Uterus (tissue), 4 donors: ENCODE results near the gene FMNL3. TPM values are rescaled to one million over a fixed set of nuclear protein-coding genes. Genes with fewer than 3 reads are reported as not detected.
A peak's percentile ranks its signal among the peaks of the same experiment; 100 is the strongest.

Source experiments
- DNase-seq, 2 donors: peaks; one replicate each; pipeline ENCODE4 v3.0.0-alpha.2; 2019 to 2020
- H3K27ac ChIP-seq, 2 donors: fragments of 200-600 bp; sonication (generic); 1 replicate in 1 of 2; 2 replicates in 1 of 2; pipeline ENCODE4 v1.5.1; 2016 to 2018
- H3K27me3 ChIP-seq, 2 donors: fragments of 200-600 bp; sonication (generic); one replicate each; pipeline ENCODE4 v1.5.1; 2018 to 2019; ENCODE audit warnings: control low read depth in 1 of 2
- H3K36me3 ChIP-seq, 2 donors: fragments of 200-600 bp; sonication (generic); one replicate each; pipeline ENCODE4 v1.5.1; 2019; ENCODE audit warnings: control low read depth in 1 of 2
- H3K4me1 ChIP-seq, 2 donors: fragments of 200-600 bp; sonication (generic); one replicate each; pipeline ENCODE4 v1.5.1; 2018 to 2019; ENCODE audit warnings: control low read depth in 1 of 2
- H3K4me3 ChIP-seq, 2 donors: fragments of 200-600 bp; sonication (generic); 1 replicate in 1 of 2; 2 replicates in 1 of 2; pipeline ENCODE4 v1.5.1; 2018 to 2019; ENCODE audit warnings: mild to moderate bottlenecking in 1 of 2
- H3K9me3 ChIP-seq, 2 donors: fragments of 200-600 bp; sonication (generic); one replicate each; pipeline ENCODE4 v1.5.1; 2019; ENCODE audit warnings: control low read depth in 1 of 2
- POLR2A ChIP-seq, 2 donors: fragments of 450-650 bp; IDR thresholded peaks; one replicate each; pipeline ENCODE4 v1.6.1; 2016; ENCODE audit warnings: antibody characterized with exemption in 2 of 2, mild to moderate bottlenecking in 1 of 2, moderate library complexity in 1 of 2
- intact Hi-C: fragments of 100-400 bp; cut with DNase I; formaldehyde crosslinking; loops from one replicate; pipeline ENCODE4 v1.15.1; 2023; ENCODE audit warnings: low total_unique reads
- total RNA-seq, 4 donors: library from RNA; depleted of rRNA in 3 of 4; stranded (reverse); fragments of >200 nt in 3 of 4; gene quantifications; one replicate each; pipeline versions ENCODE4 v1.1.0 to v1.2.4, GENCODE V29; 2014 to 2023
- TF ChIP-seq, protein P1 (sequence below), 4 experiments: fragments of 200-600 bp in 2 of 4; fragments of 450-650 bp in 2 of 4; sonication (generic) in 2 of 4; IDR thresholded peaks; one replicate each; pipeline ENCODE4 v1.5.1; 2016 to 2019; ENCODE audit warnings: antibody characterized with exemption in 4 of 4, mild to moderate bottlenecking in 2 of 4, moderate library complexity in 1 of 4
- donor health status: DM: yes; HTN: yes; CAD: no.

The FMNL3 gene
- total RNA-seq, 4 donors from 2014 or later, result 3.3 to 45.7 (median 20.4) TPM

DNA sequence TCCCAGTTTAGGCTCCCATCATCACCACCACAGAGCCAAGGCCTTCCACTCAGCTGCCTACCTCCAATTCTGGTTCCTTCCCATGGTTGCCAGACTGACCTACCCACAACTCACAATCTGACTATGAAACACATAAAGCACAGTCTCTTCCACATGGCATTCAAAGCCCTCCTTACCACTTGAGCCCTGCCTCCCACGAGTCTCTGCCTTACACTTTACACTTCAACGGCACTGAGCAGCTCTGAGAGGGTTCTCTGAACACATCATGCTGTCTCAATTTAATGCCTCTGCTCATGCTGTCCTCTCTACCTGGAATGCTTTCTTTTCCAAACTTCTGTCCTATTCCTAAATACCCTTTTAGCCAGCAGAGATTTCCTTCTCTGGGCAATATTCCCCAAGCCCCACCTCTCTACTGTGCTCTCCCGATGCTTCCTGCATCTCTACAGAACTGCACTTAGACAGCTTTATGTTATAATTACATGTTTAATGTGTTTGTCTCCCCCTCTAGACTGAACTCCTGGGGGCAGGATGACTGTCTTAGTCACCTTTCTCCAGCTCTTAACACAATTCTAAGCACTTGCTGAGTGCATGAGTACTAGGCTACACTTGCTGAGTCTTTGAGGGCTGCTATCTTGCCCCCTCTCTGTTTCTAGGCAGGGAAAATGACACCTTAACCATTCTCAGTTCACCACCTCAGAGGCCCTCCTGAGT, 23.5 kb downstream of the FMNL3 start:
- no peaks in the 10 kb centered on the region for H3K9me3 ChIP-seq
- DNase-seq, result no peak
- intact Hi-C loops, result no loop called here
- no peak for TF ChIP-seq POLR2A (IDR thresholded peaks at IDR 0.05)
- TF ChIP-seq, protein P1, sequence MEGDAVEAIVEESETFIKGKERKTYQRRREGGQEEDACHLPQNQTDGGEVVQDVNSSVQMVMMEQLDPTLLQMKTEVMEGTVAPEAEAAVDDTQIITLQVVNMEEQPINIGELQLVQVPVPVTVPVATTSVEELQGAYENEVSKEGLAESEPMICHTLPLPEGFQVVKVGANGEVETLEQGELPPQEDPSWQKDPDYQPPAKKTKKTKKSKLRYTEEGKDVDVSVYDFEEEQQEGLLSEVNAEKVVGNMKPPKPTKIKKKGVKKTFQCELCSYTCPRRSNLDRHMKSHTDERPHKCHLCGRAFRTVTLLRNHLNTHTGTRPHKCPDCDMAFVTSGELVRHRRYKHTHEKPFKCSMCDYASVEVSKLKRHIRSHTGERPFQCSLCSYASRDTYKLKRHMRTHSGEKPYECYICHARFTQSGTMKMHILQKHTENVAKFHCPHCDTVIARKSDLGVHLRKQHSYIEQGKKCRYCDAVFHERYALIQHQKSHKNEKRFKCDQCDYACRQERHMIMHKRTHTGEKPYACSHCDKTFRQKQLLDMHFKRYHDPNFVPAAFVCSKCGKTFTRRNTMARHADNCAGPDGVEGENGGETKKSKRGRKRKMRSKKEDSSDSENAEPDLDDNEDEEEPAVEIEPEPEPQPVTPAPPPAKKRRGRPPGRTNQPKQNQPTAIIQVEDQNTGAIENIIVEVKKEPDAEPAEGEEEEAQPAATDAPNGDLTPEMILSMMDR (IDR thresholded peaks at IDR 0.05), result no peak
- H3K27me3 ChIP-seq, result no peaks in the 10 kb centered on the region
- no peaks in the 10 kb centered on the region for H3K4me1 ChIP-seq
- peak overlapping the region in 1 of 2 donors; percentile 19 for H3K27ac ChIP-seq
- H3K36me3 ChIP-seq, result no peaks in the 10 kb centered on the region
- H3K4me3 ChIP-seq, result no peak overlapping the region

DNA sequence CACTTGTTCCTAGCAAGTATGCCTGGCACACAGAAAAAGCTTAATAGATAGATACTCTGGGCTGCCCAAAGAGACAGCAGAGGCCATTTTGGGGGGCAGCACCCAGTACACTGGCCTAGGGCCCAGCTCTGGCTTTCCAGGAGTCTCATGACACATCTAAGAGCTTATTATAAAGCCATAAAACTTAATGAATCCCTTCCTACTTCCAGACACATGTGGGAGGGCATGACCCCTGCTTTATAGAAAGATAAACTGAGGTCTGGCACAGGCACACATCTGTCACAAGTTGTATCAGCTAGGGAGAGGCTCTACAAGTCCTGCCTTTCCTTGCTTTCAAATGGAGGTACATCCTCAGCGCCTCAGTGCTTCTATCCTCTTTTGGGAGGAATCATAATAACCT, 27.1 kb downstream of the FMNL3 start:
- intact Hi-C loops, result no loop called here
- no peak for DNase-seq
- H3K4me3 ChIP-seq, result no peak overlapping the region
- TF ChIP-seq, protein P1 (IDR thresholded peaks at IDR 0.05), result no peak
- no peak for TF ChIP-seq POLR2A (IDR thresholded peaks at IDR 0.05)
- no peaks in the 10 kb centered on the region for H3K9me3 ChIP-seq
- no peaks in the 10 kb centered on the region for H3K27me3 ChIP-seq
- peaks cover 2 to 7% of the 10 kb centered on the region in 2 donors for H3K4me1 ChIP-seq
- no peaks in the 10 kb centered on the region for H3K36me3 ChIP-seq
- no peak overlapping the region for H3K27ac ChIP-seq

DNA sequence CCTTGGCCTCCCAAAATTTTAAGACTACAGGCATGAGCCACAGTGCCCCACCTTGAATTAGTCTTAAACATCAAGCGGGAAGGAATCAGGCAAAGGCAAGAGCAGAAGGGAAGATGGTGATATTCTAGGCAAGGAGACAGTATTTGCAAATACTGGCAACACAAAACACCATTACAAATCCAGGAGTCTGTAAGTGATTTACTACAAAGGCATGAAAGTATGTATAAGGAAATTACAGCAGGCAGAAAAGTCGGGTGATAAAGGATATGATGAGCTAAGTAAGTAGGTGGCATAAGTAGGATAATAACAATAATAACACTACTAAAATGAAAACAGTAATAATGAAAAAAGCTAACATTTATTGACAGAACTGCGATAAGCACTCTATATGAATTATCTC, 28.5 kb downstream of the FMNL3 start:
- intact Hi-C loops, result no loop called here
- H3K4me1 ChIP-seq, result peaks cover 4 to 14% of the 10 kb centered on the region in 2 donors

DNA sequence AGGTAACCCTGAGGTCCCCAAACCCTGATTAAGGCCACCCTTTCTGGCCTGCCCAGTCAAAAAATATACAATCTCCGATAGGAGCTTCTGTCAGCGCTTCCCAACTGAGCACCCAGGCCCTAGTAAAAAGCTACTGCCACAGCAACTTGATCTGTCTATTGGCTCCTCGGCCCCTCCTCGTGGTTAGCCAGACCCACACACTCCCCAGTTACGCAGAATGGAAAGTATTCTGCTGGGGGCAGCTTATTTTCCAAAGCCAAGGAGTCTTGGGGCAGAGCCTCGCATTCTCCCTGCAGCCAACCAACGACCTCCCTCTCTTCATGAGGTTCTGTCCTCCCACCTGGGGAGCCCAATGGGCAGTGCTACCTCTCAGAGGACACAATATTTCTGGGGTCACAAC, 32.1 kb downstream of the FMNL3 start:
- Histone ChIP-seq H3K9me3 (no peaks in the 10 kb centered on the region), H3K27ac (peak overlapping the region; percentile 92 to 99)
- DNase-seq, result no peak

More for the DNA sequence above, 28.5 kb downstream of the FMNL3 start:
- no peak overlapping the region for H3K4me3 ChIP-seq
- H3K36me3 ChIP-seq, result no peaks in the 10 kb centered on the region
- no peaks in the 10 kb centered on the region for H3K9me3 ChIP-seq
- DNase-seq, result no peak
- H3K27me3 ChIP-seq, result no peaks in the 10 kb centered on the region
- no peak overlapping the region for H3K27ac ChIP-seq
- TF ChIP-seq POLR2A (IDR thresholded peaks at IDR 0.05), result no peak
- TF ChIP-seq, protein P1 (IDR thresholded peaks at IDR 0.05), result no peak

More for the DNA sequence above, 32.1 kb downstream of the FMNL3 start:
- Histone ChIP-seq H3K27me3 (no peaks in the 10 kb centered on the region), H3K36me3 (no peaks in the 10 kb centered on the region), H3K4me3 (no peak overlapping the region), H3K4me1 (peaks cover 14 to 28% of the 10 kb centered on the region in 2 donors)
- TF ChIP-seq, protein P1 (IDR thresholded peaks at IDR 0.05), result no peak
- TF ChIP-seq POLR2A (IDR thresholded peaks at IDR 0.05), result no peak
- intact Hi-C loops, result no loop called here
